Dermis blood vessel endothelial cell (primary cell): ENCODE results near the gene SYCE1L. TPM values are rescaled to one million over a fixed set of nuclear protein-coding genes. Genes with fewer than 3 reads are reported as not detected.
A peak's percentile ranks its signal among the peaks of the same experiment; 100 is the strongest.
"Not testable (repeated sequence)": the region's sequence is repeated elsewhere in the genome, so short reads cannot be mapped to it uniquely, and the experiment has no call there.

Source experiments
- DNase-seq: peaks from one replicate; pipeline ENCODE4 v3.0.0; 2010
- total RNA-seq: library from RNA; depleted of rRNA; stranded (reverse); fragments of >200 nt; gene quantifications from 2 replicates; pipeline ENCODE4 v1.2.3, GENCODE V29; 2014

Gene SYCE1L
- total RNA-seq, 1 donor from 2014 or later = 3.4 TPM

- DNase-seq = no peak
Measured at GRCh38 chr16:77206533-77206932, 7.3 kb downstream of the SYCE1L start.

- no peak for DNase-seq
Measured at GRCh38 chr16:77207030-77207429, 7.8 kb downstream of the SYCE1L start.

DNA sequence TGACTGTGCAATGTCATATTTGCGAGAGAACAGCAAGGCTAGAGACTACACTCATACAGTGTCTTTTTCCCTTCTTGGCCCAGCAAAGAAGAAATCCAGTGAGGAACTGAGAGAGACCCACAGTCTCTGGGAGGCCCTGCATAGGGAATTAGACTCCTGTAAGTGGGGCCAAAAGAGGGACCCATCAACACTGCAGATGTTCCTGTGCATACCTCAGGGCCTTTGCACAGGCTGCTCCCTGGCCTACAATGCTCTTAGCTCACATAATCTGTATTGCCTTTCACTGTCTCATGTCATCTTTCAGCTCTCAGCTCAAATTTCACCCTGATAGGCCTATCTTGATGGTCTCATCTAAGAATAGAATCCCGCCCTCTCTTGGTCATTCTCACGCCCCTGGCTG, 9.2 kb downstream of the SYCE1L start:
- no peak for DNase-seq

GRCh38 chr16:77211880-77212740, 12.9 kb downstream of the SYCE1L start:
- peak; percentile 65 for DNase-seq

GRCh38 chr16:77212741-77213541, 13.7 kb downstream of the SYCE1L start:
- peak; percentile 69 for DNase-seq

GRCh38 chr16:77213542-77214106, 14.4 kb downstream of the SYCE1L start:
- peak; percentile 88 for DNase-seq

DNA sequence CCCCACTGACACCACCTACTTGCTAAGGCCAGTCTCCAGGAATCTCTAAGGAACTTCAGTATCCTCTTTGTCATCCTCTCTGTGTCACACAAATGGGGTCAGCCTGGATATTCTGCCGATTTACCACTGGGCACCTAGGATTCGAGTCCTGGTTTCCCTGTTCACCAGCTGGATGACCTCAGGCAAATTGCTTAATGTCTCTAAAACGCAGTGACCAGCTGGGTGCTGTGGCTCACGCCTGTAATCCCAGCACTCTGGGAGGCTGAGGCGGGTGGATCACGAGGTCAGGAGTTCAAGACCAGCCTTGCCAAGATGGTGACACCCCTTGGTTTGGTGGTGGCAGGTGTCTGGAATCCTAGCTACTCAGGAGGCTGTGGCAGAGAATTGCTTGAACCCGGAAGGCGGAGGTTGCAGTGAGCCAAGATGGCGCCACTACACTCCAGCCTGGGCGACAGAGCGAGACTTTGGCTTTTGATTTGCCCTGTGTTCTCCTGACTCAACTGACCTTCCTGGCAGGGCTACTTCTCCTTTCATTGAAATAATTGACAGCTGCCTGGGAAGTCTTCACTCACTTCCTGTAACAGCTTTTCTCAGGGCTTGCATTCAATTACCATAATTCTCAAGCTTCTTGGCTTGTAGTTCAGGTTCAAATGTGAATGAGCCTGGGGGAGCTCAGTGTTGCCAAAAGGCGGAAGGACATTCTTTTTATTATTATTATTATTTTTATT, 15.4 kb downstream of the SYCE1L start:
- DNase-seq = peak; percentile 52

- DNase-seq = no peak
Measured at GRCh38 chr16:77219437-77219836, 20.2 kb downstream of the SYCE1L start.

GRCh38 chr16:77220427-77220826, 21.2 kb downstream of the SYCE1L start:
- no peak for DNase-seq

- DNase-seq = no peak
Measured at GRCh38 chr16:77221482-77221881, 22.3 kb downstream of the SYCE1L start.

- peak; percentile 16 for DNase-seq
Measured at GRCh38 chr16:77223184-77223583, 24.0 kb downstream of the SYCE1L start.

DNA sequence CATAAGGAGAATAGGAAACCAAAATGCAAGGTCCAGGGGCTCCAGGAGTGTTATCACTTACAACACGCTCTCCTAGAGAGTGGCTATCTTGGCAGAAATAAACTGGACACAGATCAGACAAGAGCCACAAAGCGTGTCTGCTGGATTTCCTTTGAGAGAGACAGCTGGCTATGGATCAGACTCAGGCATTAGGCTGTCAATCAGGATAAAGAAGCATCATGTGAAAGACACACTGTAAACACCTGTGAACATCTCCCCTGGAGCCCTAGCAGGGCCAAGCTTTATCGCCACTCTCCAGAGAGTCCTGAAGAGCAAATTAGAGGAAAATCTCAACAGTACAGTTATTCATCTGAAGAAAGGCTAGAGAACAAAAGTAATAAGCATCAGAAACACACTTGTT, 26.0 kb downstream of the SYCE1L start:
- DNase-seq = no peak

DNA sequence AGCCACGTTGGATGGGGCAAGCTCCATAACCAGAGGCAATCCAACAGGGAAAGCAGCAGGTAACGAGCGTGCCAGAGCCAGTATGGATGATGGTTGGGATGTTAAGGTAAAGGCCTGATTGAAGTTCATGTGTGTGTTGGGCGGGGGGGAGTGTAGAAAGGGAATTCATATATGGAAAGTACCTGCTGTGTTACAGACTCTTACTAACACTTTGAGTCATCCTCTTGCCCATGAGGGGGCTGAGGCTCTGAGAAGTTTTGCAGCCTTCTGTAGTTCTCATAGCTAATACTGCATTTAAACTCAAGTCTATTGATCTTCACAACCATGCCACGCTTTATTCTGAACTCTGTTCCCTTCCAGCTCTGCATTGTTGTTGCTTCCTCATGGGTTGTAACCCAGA, 28.5 kb downstream of the SYCE1L start:
- DNase-seq = no peak

DNA sequence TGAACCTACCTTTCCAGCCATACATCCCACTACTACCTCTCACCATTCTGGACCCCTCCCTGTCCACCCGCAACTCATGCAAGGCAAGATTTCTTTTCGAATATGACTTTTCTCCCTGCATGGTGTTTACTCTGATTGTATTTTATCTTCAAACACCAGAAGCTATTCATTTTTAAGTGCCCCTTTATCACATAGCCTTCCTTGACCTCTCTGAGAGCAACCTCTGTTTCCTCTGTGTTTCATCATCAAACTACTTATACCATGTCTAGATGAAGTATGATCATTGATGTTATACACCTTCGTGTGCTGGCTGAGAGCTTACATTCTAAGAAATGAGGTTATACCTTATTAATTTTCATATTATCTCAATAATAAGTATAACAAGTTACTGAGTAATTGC, 31.8 kb downstream of the SYCE1L start:
- DNase-seq = no peak

DNA sequence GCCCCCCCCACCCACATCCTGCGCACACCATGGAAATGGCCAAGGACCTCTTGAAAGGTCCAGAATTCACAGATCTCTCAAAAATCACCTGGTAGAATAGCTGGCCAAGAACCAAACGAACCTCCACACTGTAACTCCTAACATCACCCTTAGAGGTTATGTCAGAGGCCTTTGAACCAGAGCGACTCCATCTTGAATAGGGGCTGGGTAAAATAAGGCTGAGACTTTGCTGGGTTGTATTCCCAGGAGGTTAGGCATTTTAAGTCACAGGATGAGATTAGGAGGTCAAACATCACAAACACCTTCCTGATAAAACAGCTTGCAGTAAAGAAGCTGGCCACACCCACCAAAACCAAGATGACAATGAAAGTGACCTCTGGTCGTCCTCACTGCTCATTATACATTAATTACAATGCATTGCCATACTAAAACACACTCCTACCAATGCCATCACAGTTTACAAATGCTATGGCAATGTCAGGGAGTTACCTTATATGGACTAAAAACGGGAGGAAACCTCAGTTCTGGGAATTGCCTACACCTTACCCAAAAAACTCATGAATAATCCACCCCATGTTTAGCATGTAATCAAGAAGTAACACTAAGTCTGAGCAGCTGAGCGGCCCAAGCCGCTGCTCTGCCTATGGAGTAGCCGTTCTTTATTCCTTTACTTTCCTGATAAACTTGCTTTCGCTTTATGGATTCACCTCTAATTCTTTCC, 34.8 kb downstream of the SYCE1L start:
- DNase-seq = no peak

GRCh38 chr16:77234611-77235010, 35.4 kb downstream of the SYCE1L start:
- peak; percentile 59 for DNase-seq

- DNase-seq = peak; percentile 93
Measured at GRCh38 chr16:77236063-77236511, 36.9 kb downstream of the SYCE1L start.

- no peak for DNase-seq
Measured at GRCh38 chr16:77238593-77238992, 39.4 kb downstream of the SYCE1L start.

DNA sequence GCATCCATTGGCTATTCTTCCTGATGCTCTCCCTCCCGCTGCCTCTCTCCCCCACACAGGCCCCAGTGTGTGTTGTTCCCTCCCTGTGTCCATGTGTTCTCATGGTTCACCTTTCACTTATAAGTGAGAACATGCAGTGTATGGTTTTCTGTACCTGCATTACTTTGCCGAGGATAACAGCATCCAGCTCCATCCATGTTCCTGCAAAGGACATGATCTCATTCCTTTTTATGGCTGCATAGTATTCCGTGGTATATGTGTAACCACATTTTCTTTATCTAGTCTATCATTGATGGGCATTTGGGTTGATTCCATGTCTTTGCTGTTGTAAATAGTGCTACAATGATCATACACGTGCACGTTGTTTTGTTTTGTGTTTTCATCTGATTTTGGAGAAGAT, 43.3 kb downstream of the SYCE1L start:
- not testable (repeated sequence) for DNase-seq

DNA sequence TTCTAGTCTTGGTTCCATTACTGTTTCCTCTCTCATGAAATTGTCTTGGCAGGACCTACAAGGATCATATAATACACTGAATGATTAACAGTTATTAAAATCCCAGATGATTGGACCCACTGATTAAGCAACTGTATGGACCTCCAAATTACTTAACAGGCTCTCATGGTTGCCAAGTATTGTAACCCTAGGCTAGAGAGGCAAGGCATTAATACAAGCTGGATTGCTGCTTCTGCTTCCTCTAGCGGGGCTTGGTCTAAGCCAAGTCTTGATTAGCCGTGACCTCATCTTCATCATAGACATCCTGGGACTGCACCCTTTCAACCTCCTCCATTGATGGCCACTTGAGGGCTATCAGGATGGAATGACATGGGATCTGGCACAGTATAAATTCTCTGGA, 46.9 kb downstream of the SYCE1L start:
- DNase-seq = no peak

- DNase-seq = no peak
Measured at GRCh38 chr16:77250400-77250799, 51.2 kb downstream of the SYCE1L start.
